Putamen (tissue), 1 donor: ENCODE data around the gene SIAH3.

ENCODE experiments used
- DNase-seq: peaks from one replicate; pipeline ENCODE4 v3.0.0-alpha.2; 2016; ENCODE audit warnings: low spot score

The SIAH3 gene

DNA sequence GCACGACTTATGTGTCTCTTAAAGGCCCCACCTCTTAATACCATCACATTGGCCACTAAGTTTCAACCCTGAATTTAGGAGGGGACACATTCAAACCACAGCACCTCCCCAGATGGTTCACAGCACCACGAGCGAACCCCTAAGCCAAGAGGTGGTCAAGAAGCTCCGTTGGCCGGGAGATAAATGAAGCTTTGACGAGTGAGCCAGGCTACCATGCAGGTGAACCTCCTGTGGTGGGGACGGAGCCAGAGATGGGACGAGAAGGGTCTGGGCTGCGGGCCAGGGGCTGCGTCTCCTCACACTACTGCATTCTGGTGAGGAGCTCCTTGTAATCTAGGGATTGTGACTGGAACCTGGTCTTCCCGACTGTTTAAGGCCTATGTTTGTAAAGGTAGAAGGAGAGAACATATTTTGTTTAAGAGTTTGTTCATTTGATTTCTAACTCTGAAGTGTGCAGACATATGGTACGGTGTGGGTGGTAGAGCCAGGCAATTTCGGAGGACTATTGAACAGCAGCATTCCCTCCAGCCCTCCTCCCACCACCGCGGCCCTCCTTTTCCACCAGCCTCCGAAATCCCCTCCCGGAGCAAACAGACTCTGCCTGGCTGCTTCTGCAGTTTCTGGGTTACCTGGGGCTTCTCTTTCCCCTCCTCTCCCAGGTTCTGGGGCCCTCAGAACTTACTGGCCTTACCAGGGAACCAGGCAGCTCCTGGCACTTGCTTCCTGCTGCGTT lies 31.3 kb downstream of the SIAH3 start:
- no peak for DNase-seq

DNA sequence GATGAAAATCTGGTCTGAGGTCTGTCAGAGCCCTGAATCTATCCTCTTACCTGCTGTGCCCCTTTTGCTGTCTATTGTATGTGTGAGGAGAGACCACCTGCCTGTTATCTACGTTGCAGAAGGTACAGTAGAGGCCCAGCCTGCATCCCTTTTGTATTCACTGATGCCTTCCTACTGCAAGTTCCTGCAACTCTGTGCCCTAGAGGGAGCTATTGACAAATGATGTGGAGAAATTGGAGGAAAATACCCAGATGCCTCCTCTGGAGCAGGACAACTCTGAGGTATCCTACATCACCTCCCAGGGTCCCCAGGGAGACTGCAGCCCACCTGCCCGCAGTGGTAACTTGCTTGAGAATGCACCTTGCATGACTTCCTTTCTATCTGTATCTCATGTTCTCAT lies 33.7 kb downstream of the SIAH3 start:
- DNase-seq = no peak

DNA sequence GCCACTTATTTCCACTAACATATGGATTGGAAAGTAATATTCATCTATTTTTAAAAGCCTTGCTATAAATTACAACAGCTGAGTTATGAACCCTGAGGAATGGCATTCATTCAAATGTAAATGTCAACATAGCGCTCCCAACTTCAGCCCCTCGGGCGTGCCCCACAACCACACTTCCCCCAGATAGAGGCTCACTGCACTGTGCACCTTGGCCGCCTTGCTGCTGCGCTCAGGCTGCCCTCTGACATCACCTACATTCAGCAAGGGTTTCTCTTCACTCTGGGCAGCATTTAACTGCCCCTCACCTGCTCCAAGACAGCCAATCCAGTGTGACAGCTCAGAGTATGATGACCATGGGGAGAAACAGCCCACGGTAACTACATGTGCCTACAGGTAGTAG lies 35.1 kb downstream of the SIAH3 start:
- no peak for DNase-seq

- DNase-seq = no peak
Measured at GRCh38 chr13:45812695-45813372, 38.7 kb downstream of the SIAH3 start.

DNA sequence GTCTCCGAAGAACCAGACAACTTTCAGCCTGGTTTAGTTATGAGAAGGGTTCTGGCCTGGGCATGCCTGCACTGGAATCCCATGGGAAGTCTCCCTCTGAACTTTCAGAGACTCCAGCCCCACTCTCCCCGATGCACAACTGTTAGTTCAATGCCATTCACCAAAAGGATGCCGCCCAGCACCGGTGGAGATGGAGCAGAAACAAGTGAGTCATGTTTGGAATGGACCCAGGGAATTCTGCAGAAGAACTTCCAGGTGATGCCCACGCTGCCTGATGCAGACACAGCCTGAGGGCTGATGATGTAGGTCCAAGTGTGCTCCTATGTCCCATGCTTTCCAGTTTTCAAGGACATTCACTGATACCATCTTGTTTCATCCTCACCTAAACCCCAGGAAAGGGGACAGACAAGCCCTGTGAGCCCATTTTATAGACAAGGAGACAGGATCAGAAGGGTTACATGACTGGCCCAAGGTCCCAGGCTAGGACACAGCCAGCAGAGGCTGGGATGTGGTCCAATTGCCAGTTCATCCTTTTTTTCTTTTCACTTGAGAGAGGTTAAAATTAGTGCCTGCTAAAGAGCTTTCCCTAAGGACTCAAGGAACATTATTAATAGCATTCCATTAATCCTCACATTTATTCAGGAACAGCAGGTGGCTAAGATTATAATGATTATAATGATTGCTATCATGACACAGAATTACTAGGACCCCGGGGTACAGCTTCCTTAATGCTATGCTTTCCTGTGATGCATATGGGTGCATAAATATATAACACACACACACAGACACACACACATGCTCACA lies 39.5 kb downstream of the SIAH3 start:
- DNase-seq = no peak

GRCh38 chr13:45809801-45810394 lies 41.7 kb downstream of the SIAH3 start:
- DNase-seq = no peak

- DNase-seq = no peak
Measured at GRCh38 chr13:45808925-45809324, 42.6 kb downstream of the SIAH3 start.

GRCh38 chr13:45807520-45808099 lies 43.9 kb downstream of the SIAH3 start:
- DNase-seq = peak; percentile 33

DNA sequence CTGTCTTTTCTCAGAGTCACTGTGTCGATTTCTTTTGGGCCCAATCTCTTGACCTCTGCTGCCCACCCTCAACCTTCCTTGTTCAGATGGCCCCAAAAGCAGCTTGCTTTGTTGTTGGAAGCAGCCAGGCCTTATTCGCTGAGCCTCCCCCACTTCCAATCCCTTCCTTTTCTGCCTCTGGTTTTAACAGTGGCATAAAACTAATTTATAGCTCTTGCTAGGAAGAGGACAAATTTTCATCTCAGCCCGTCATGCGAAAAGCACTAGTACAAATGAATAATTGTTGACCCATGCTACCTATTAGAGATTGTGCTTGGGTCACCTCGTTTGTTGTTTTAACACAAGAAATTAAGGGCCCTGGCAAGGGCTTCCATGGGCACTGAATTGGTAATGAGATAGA lies 51.1 kb downstream of the SIAH3 start:
- no peak for DNase-seq

DNA sequence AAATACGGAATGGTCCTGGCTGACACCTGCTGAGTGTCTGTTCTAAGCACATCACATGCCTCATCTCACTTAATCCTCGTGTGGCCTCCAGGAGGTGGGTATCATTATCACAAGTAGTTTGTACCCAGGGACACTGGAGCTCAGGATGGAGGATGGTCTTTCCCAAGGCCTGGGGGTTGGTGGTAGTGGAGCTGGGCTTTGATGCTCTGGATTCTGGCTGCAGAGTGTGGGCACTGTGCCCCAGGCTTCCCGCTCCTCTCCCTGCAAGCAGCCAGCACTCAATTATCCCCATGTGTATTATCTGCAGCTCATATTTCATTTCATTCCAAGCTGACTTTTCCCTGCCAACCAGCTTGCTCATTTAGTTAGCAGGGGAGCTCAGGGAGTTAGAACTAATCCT lies 52.1 kb downstream of the SIAH3 start:
- no peak for DNase-seq

GRCh38 chr13:45798851-45799250 lies 52.7 kb downstream of the SIAH3 start:
- DNase-seq = no peak

- no peak for DNase-seq
Measured at GRCh38 chr13:45796426-45797235, 54.9 kb downstream of the SIAH3 start.

DNA sequence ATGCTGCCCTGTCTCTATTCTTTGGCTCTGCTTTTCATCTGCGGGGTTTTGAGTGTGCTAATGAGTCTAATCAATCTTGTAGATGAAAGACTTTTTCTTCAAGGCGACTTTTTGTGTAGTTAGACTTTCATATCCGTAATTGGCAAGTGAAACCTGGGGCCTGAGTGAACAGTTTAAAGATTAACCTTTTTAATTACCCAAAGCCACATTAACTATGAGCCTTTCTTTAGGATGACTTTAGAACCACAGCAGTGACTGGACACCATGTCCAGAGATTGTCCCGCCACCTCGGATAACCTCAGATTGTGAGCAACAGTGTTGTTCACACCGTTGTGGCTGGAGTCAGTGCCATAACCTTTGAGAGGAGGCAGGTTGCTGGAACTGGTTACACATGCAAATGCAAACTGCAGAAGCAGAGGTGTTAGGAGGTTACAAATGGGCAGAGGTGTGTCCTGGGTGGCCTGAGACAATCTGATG lies 58.7 kb downstream of the SIAH3 start:
- DNase-seq = no peak

DNA sequence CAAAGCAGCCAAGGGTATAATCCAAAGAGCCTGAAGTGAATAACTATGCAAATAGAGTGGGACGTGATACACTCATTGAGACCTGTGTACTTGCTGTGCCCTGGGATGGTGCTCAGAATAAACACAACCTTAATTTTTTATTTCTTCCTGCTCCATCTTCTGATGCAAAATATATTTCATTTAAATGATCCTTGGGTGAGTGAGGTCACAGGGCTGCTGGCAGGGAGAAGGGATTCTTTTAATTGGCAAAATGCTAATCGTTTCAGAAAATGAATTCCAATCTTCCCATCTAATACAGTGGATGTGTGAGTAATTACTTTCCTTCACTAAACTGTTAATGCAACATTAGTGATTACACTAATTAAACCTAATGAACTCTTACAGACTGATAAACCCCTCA lies 63.5 kb downstream of the SIAH3 start:
- no peak for DNase-seq

- DNase-seq = no peak
Measured at GRCh38 chr13:45787346-45787745, 64.2 kb downstream of the SIAH3 start.

DNA sequence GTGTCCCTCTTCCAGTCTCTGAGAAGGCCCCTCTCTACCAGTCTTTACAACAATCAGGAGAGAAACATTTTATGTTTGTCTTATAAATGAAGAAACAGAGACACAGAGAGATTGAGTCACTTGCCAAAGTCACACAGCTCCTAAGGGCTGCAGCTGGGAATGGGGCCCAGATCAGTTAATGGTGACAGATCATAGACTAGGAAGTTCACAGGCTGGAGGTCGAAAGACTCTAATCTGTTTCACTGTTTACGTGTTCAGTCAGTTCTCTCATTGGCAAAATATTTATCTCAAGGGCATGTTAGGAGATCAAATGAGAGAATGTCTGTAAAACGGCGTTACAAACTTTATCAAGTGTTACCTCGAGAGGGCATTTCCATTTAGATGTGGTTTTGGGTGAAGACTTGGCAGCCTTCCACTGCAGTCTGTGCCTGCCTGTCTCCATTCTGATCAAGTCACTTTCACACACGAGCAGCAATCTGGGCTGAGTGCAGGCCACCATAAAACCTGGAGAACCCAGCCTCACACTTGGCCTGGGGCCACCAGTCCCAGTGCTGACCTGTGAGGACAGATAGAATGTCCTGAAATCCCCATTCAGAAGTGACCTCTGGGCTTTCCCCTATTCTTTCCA lies 65.1 kb downstream of the SIAH3 start:
- no peak for DNase-seq

DNA sequence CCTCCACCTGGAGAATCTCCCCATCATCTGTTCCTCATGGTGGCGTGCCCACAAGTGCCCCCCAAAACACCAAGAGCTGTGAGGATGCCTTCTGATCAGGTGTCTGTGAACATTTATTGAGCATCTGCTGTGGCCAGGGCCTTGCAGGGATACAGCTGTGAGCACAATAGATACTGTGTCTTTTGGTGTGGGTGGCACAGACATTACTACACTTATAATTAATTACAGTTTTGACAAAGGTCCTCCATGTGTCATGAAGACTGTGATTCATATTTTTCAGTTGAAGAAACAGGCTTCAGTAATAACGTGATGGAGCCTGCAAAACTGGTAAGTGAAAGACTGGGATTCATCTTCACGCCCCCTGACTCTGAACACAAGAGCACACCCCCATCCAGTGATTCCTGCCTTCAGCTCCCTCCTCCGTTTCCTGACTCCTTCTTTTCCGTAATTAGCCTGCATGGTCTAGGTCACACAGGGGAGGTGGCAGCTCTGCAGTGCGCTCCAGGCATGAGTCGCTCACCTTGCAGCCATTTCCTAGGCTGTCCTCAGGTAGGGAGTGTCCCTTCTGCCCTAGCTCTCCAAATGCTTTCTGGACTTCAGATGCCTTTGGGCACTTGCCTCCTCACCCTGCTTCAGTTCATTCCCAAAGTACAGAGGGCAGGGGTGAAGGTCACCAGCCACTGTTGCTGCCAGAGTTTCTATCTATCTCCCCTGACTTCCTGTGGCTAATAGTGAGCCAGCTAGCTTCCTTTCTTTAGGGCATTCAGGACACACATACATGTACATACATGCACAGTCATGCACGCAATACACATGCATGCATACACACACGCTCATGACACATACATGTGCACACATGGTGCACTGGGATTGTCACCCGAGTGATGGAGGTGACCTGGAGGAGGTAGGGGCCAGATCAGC lies 66.5 kb downstream of the SIAH3 start:
- peak; percentile 63 for DNase-seq

GRCh38 chr13:45783346-45784043 lies 68.1 kb downstream of the SIAH3 start:
- DNase-seq = no peak
